Keratinocyte (primary cell): ENCODE results near the gene KCNK10. TPM values are rescaled to one million over a fixed set of nuclear protein-coding genes. Genes with fewer than 3 reads are reported as not detected.

Experiments
- DNase-seq: peaks from one replicate; pipeline ENCODE4 v3.0.0-alpha.2; 2011; ENCODE audit warnings: low read depth, missing footprints, low spot score
- FAIRE-seq: peaks from 2 replicates; lab custom pipeline; 2011; peaks lifted over from hg19 to GRCh38; lab: Jason Lieb, UNC
- H2AFZ ChIP-seq: 2 replicates; pipeline ENCODE4 v1.6.0; 2012; ENCODE audit warnings: low read length, control low read depth, inconsistent platforms; ENCODE audit not compliant: control insufficient read depth
- H3K27ac ChIP-seq: 2 replicates; pipeline ENCODE4 v1.5.1; 2011; ENCODE audit warnings: low read length; ENCODE audit not compliant: control insufficient read depth, insufficient read depth
- H3K27me3 ChIP-seq: 3 replicates; pipeline ENCODE4 v1.6.0; 2011; ENCODE audit warnings: low read length; ENCODE audit not compliant: control insufficient read depth, insufficient read depth; ENCODE audit errors: extremely low read depth
- H3K36me3 ChIP-seq, 2 experiments: 2 replicates in 1 of 2; 3 replicates in 1 of 2; pipeline ENCODE4 v1.5.1; 2011; ENCODE audit warnings: low read length in 2 of 2, mild to moderate bottlenecking in 1 of 2; ENCODE audit not compliant: control insufficient read depth in 2 of 2, insufficient read depth in 2 of 2; ENCODE audit errors: extremely low read depth in 1 of 2
- H3K4me1 ChIP-seq: 3 replicates; pipeline ENCODE4 v1.5.1; 2011; ENCODE audit warnings: low read length; ENCODE audit not compliant: control insufficient read depth, insufficient read depth; ENCODE audit errors: extremely low read depth
- H3K4me2 ChIP-seq: 3 replicates; pipeline ENCODE4 v1.6.0; 2011; ENCODE audit warnings: low read depth, low read length; ENCODE audit not compliant: control insufficient read depth, insufficient read depth; ENCODE audit errors: extremely low read depth
- H3K4me3 ChIP-seq, 3 experiments: fragments of 200-600 bp in 1 of 3; sonication (generic) in 1 of 3; 2 replicates in 2 of 3; 3 replicates in 1 of 3; pipeline ENCODE4 v1.5.1; 2011 to 2016; ENCODE audit warnings: low read length in 3 of 3, mild to moderate bottlenecking in 3 of 3, control low read depth in 2 of 3, inconsistent platforms in 1 of 3, low read depth in 1 of 3, mixed read lengths in 1 of 3, mixed run types in 1 of 3, moderate library complexity in 1 of 3; ENCODE audit not compliant: control insufficient read depth in 2 of 3, insufficient read depth in 2 of 3; ENCODE audit errors: extremely low read depth in 1 of 3
- H3K79me2 ChIP-seq: 2 replicates; pipeline ENCODE4 v1.6.0; 2012; ENCODE audit warnings: low read length; ENCODE audit not compliant: control insufficient read depth, insufficient read depth
- H3K9ac ChIP-seq: 3 replicates; pipeline ENCODE4 v1.6.0; 2011; ENCODE audit warnings: low read length; ENCODE audit not compliant: control insufficient read depth, insufficient read depth; ENCODE audit errors: extremely low read depth
- H3K9me1 ChIP-seq: 3 replicates; pipeline ENCODE4 v1.6.0; 2011; ENCODE audit warnings: low read length; ENCODE audit not compliant: control insufficient read depth, insufficient read depth; ENCODE audit errors: extremely low read depth
- H3K9me3 ChIP-seq: 2 replicates; pipeline ENCODE4 v1.5.1; 2012; ENCODE audit warnings: low read depth, low read length; ENCODE audit not compliant: control insufficient read depth
- H4K20me1 ChIP-seq: 3 replicates; pipeline ENCODE4 v1.6.0; 2011; ENCODE audit warnings: low read length; ENCODE audit not compliant: control insufficient read depth, insufficient read depth; ENCODE audit errors: extremely low read depth
- EZH2 ChIP-seq: IDR thresholded peaks from one replicate; pipeline ENCODE4 v1.6.1; 2012; ENCODE audit warnings: inconsistent platforms, mild to moderate bottlenecking, low read length, moderate library complexity
- dilution Hi-C: fragments of 300-500 bp; cut with MboI; formaldehyde crosslinking; loops from one replicate; pipeline ENCODE4 v1.7.0; 2020; ENCODE audit warnings: low sequenced_read_pairs; ENCODE audit not compliant: extremely low pct_ligation_motif_present
- polyA plus RNA-seq, 5 experiments: library from polyadenylated mRNA; depleted of rRNA in 3 of 5; stranded (reverse) in 3 of 5; stranded (forward) in 1 of 5; unstranded in 1 of 5; fragments of >200 nt; gene quantifications; 1 replicate in 1 of 5; 2 replicates in 3 of 5; 3 replicates in 1 of 5; pipeline versions ENCODE4 v1.2.1 to v1.2.3, GENCODE V29; 2011 to 2012; ENCODE audit warnings: missing spikeins in 2 of 5, low read depth in 1 of 5, low replicate concordance in 1 of 5
- TF ChIP-seq, protein P1 (sequence below), 3 experiments: IDR thresholded peaks in 1 of 3; conservative IDR thresholded peaks in 1 of 3; optimal IDR thresholded peaks in 1 of 3; 2 replicates in 2 of 3; 3 replicates in 1 of 3; pipeline versions ENCODE3 to v1.5.1; 2011; ENCODE audit warnings: low read length in 3 of 3, mild to moderate bottlenecking in 3 of 3, moderate library complexity in 2 of 3, control low read depth in 1 of 3, inconsistent platforms in 1 of 3; ENCODE audit not compliant: insufficient read depth in 2 of 3; ENCODE audit errors: extremely low read depth in 1 of 3

The KCNK10 gene
- polyA plus RNA-seq, 1 donor (not counting 4 experiments of a cell fraction or from before 2014, with no cell fraction given): 0.79 TPM

GRCh38 chr14:88297306-88297705 is 25.8 kb downstream of the KCNK10 start:
- dilution Hi-C loops: no loop called here
- no peaks in the 10 kb centered on the region for H3K79me2 ChIP-seq
- H3K9ac ChIP-seq: no peak overlapping the region
- no peak for FAIRE-seq
- H3K4me1 ChIP-seq: no peaks in the 10 kb centered on the region
- H3K4me3 ChIP-seq: no peak overlapping the region
- no peaks in the 10 kb centered on the region for H3K9me1 ChIP-seq
- H3K4me2 ChIP-seq: no peak overlapping the region
- no peak overlapping the region for H3K27ac ChIP-seq
- TF ChIP-seq EZH2: no peak
- TF ChIP-seq, protein P1, sequence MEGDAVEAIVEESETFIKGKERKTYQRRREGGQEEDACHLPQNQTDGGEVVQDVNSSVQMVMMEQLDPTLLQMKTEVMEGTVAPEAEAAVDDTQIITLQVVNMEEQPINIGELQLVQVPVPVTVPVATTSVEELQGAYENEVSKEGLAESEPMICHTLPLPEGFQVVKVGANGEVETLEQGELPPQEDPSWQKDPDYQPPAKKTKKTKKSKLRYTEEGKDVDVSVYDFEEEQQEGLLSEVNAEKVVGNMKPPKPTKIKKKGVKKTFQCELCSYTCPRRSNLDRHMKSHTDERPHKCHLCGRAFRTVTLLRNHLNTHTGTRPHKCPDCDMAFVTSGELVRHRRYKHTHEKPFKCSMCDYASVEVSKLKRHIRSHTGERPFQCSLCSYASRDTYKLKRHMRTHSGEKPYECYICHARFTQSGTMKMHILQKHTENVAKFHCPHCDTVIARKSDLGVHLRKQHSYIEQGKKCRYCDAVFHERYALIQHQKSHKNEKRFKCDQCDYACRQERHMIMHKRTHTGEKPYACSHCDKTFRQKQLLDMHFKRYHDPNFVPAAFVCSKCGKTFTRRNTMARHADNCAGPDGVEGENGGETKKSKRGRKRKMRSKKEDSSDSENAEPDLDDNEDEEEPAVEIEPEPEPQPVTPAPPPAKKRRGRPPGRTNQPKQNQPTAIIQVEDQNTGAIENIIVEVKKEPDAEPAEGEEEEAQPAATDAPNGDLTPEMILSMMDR (optimal IDR thresholded peaks at IDR 0.05 in 1 of 3, IDR thresholded peaks at IDR 0.05 in 1 of 3, conservative IDR thresholded peaks at IDR 0.05 in 1 of 3; ENCODE audit: extremely low read depth in 1 of 3, insufficient read depth in 2 of 3, low read length in 3 of 3): no peak
- H4K20me1 ChIP-seq: no peaks in the 10 kb centered on the region
- no peak for DNase-seq
- no peaks in the 10 kb centered on the region for H3K27me3 ChIP-seq
- H3K9me3 ChIP-seq: no peaks in the 10 kb centered on the region
- no peak overlapping the region for H2AFZ ChIP-seq
- no peaks in the 10 kb centered on the region for H3K36me3 ChIP-seq

- Histone ChIP-seq H3K27me3 (no peaks in the 10 kb centered on the region), H3K9ac (no peak overlapping the region), H3K4me1 (no peaks in the 10 kb centered on the region), H3K27ac (no peak overlapping the region), H4K20me1 (no peaks in the 10 kb centered on the region), H3K79me2 (no peaks in the 10 kb centered on the region), H2AFZ (no peak overlapping the region), H3K4me2 (no peak overlapping the region), H3K9me3 (no peaks in the 10 kb centered on the region), H3K36me3 (no peaks in the 10 kb centered on the region), H3K4me3 (no peak overlapping the region), H3K9me1 (no peaks in the 10 kb centered on the region)
- DNase-seq (no peak), FAIRE-seq (no peak)
- TF ChIP-seq, protein P1 (optimal IDR thresholded peaks at IDR 0.05 in 1 of 3, IDR thresholded peaks at IDR 0.05 in 1 of 3, conservative IDR thresholded peaks at IDR 0.05 in 1 of 3; ENCODE audit: extremely low read depth in 1 of 3, insufficient read depth in 2 of 3, low read length in 3 of 3): no peak
- dilution Hi-C loops: no loop called here
Measured at GRCh38 chr14:88296351-88296750, 26.7 kb downstream of the KCNK10 start.
